Endometrial microvascular endothelial cells (primary cell): ENCODE measurements around the gene GTF3C1. TPM values are rescaled to one million over a fixed set of nuclear protein-coding genes. Genes with fewer than 3 reads are reported as not detected.
"Not testable (repeated sequence)": the region's sequence is repeated elsewhere in the genome, so short reads cannot be mapped to it uniquely, and the experiment has no call there.

Experiments
- in situ Hi-C: cut with HindIII; loops from 2 replicates; pipeline ENCODE4 v1.10.0; 2017; ENCODE audit warnings: low sequenced_read_pairs, low pct_unique_long_range_greater_than_20kb; ENCODE audit errors: inconsistent ontology term
- total RNA-seq: library from RNA; depleted of rRNA; stranded (reverse); fragments of >200 nt; gene quantifications from one replicate; pipeline ENCODE4 v1.2.3, GENCODE V29; 2015; ENCODE audit errors: inconsistent ontology term

The GTF3C1 gene
- total RNA-seq, 1 donor from 2014 or later, result 68.9 TPM

DNA sequence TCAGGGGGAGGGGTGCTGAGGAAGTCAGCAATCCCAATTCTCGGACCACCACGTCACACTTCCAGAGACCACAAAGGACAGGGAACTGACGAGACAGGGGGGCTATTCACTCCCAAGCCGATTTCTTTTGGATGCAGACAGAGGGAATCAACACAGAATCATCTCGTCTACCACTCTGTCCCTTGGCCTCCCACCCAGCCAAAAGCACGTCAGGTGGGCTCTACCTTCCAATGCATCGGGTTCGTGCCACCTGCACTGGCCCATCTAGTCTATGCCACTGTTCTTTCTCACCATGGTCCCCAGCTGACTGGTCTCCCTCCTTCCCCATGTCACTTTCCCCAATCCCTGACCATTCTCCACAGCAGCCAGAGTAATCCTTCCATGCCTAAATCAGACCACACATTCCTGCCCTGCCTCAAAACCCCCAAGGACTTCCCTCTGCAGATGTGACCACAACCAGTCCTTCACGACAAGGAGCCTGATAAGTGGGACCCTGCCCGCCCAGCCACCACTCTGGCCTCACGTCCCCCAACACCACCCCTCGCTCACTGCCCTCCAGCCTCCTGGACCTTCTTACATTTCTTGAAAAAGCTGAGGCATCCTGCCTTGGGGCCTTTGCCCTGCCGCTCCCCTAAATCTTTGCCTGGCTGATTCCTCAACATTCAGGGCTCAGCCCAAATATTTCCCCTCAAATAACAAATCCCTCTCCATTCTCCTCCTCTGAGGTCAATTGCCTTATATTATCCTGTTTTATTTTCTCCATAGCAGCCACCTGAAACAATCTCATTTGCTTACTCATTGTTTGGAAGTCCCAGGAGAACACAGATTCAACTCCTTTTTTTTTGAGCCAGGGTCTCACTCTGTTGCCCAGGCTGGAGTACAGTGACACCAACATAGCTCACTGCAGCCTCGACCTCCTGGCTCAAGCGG, 77.4 kb downstream of the GTF3C1 start:
- in situ Hi-C loops, result no loop called here

DNA sequence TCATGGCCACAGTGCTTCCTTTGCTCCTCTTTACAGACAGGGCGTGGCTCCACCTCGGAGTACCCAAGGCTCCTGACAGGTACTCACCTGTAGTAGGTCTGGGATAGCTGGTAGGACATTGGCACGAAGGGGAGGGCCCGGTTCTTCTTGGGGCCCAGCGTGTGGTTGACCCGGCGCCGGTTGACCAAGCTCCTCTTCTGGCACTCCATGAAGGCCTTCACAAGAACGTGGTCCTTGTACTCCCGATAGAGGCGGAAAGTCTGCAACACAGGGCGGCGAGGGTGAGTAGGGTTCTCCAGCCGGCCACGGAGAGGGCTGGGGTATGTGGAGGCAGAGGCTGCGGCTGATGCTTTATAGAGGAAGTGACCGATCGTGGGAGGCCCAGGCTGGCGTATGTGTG, 78.1 kb downstream of the GTF3C1 start:
- in situ Hi-C loops, result no loop called here

DNA sequence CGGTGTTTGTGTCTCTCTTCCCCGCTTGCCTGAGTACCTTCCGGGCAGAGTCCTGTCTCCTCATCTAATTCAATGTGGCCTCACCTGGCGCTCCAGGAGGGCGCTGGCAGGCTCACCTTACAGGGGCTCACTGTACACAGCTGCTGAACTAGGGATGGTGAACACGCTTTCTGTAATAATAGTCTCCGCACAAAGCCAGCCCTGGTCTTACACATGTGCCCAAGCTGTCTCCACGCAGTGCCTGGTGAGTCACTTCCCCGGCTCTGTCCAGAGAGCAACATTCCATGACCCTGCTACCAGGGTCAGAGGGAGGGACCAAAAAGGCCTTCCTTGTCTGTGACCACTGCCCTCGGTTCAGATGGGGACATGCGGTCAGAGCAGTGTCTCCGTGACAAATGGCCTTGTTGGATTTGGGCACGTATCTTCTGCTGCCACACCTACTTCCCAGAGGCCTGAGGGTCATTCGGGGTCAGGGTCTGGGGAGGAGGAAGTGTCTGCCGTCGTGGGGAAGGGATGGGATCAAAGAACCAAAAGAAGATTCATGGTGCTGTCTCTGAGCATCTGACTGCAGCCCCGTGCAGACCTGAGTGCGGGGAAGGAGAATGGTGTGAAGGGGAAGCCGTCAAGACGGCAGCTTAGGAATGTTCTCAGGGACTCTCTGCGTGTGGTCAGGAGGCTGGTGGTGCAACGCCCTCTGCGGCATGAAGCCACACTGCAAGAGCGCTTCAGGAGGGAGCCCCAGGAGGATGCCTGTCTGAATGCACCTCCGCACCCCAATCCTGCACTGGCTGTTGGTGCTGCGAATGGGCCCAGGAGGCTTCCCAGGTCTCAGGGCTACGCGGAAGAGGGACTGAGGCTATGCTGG, 78.9 kb downstream of the GTF3C1 start:
- in situ Hi-C loops, result no loop called here

DNA sequence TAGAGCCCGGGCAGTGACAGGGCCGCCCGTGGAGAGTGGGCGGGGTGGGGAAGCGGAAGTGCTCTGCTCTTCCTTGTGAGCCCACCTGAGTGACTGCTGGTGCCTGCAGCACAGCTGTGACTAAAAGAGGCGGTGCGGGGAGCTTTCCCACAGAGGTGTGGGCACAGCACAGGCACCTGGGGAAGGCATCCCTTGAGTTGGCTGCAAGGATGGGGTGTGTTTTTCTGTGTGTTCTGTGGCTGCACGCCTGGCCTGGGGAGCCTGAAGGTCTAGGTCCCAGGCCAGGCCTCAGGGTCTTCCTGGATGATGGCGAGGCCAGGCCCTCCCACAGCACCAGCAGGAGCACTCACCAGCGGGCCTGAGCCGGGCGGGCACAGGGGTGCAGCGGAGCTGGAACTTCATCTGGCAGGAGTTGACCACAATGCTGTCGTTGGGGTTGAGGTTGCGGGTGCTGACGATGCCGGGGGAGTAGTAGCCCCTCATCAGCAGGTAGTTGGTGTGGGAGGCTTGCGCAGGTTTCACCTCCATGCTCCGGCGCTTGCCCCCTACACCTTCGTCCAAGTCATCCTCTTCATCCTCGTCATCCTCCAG, 80.7 kb downstream of the GTF3C1 start:
- in situ Hi-C loops, result no loop called here

DNA sequence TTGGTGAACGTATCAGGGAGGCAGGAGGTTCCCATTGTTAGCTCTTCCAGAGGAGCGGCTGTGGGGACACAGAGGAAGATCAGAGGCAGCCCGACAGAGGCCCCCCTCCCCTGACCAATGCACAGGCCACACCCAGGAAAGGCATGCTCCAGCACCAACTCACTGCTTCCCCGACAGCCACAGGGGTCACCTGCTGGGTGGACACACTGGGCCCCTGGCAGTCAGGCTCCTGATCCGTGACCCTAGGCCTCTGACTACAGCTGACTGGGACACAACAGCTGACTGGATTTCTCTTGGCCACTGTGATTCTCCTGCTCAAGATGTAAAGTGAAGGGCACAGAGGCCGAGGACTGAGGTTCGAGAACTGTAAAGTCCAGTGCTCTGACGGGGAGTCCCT, 84.2 kb downstream of the GTF3C1 start:
- in situ Hi-C loops, result no loop called here

DNA sequence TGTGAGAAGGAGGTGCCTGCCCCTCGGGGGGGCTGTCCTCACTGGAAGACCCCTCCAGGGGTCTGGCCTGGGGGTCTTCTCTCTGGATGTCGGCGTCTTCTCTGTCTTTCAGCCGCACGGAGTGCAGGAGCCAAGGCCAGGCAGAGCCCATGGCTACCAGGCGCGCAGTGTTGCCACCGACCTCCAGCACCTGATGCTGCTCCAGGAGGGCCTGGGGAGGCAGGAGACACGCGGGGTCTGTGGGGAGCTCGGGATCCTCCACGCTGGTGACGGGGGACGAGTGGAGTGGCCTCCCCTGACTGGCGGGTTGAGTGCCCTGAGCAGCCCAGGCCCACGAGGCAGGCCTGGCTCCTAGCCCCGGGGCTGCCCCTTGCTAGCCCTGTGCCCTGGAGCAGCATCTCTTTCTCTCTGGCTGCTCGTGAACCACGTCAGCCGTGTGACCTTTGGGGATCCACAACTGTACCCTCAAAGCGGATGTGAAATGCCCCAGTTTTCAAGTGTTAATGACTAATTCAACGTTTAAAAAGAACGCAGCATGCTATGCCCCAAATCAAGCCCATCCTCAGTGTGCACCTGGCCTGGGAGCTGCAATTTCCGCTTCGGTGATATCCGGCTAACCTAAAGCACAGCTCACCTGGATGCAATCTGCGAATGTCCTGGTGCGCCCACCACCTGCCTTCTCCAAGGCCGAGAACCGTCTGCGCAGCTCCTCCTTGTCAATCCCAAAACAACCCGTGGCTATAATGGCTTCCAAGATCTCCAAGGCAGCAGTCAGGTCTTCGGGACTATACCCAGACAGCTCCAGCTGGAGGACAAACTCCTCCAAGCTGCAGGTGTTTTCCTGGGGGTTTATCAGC, 84.9 kb downstream of the GTF3C1 start:
- in situ Hi-C loops, result no loop called here

DNA sequence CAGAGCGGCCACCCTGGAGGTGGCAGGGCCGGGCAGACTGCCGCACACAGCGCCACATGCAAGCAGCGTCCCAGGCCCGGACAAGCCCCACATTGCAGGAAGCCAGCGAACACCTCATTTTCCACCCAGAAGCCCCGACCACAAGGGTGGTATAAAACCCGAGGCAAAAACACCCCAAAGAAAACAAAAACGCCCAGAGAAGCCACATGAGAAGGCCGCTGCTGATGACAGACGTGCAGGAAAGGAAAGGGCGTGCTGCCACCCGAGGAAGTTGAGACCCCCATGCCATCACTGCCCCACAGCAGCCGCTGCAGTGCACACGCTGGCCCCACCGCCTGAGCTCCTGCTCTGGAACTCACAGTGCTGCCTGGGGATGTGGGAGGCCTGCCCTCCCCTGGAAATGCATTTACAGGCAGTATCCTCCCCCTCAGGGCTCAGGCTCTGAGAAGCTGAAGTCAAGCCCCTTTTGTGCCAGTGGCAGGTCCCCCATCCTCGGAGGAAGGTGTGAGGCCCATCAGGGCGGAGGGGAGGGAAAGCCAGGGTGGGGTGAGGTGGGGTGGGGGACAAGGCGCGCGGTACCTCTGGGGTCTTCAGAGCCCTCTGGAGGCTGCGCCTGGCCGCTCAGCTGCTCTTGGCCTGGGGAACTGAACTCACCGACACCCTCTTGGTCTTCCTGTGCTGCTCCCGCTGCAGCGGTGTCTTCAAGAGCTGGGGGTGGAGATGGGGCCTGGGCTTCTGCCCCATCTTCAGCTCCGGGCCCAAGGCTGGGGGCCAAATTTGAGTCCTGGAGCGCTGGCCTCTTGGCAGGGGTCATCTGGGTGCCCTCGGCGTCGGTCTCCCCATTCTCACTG, 85.7 kb downstream of the GTF3C1 start:
- in situ Hi-C loops, result no loop called here

DNA sequence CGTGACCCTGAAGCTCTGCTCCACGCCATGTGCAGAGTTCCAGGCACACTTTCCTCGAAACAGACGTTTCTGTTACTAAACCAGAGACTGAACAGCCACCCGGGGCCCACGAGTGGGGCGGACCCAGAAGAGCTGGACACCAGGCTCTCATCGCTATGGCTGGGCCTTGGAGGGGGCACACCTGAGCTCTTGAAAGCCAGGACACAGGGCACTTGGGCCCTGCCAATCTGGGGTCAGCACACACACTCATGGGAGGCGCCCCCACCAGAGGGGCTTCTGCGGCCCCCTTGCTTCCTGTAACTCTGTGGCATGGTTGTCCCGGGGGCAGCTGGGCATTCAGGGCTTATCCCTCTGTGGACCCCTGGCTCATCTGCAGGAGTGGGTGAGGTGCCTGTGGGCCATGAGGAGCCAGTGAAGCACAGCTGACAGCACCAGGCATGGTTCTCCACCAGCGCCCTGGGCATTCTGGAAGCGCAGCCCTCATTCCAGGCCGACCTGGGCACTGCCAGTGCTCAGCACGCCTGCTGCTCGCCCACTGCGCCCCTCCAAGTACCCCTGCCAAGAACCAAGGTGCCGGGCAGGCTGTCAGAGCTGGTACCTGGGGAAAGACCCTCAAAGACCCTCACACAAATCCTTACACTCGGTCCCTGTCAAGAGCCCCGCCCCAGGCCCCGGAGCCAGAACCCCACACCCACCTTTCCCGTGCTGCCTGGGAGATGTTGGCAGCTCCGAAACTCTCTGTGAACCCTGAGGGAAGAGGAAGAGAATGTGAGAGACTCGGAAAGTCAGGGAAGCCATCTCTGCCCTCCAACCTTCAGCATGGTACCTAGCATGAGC, 86.6 kb downstream of the GTF3C1 start:
- in situ Hi-C loops, result no loop called here

DNA sequence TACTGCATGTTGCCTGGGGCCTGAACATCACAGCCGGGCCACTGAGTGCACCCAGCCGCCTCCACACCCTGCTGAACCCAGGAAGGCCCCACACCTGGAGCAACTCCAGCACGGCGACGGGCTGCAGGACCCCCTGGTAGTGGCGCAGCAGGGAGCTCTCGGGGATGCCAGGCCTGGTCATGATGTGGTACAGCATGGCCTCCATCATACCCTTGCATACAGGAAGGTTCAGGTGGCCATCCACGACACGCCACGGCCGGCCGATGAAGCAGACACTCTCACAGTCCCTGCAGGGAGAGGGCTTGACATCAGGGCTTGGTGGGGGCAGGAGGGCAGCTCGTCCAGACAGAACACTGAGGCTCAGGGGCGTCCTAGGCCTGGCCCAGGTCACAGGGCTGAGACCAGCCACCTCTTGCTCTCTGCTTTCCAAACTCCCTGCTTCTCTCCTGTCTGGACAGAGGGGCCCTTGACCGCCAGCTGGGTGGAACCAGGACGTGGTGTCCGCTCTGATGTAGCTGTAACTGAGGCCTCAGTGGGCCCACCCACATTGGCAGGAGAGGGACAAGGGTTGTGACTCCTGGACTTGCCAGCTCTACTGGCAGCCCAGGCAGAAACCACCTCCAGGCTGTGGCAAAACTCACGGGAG, 87.4 kb downstream of the GTF3C1 start:
- in situ Hi-C loops, result no loop called here

DNA sequence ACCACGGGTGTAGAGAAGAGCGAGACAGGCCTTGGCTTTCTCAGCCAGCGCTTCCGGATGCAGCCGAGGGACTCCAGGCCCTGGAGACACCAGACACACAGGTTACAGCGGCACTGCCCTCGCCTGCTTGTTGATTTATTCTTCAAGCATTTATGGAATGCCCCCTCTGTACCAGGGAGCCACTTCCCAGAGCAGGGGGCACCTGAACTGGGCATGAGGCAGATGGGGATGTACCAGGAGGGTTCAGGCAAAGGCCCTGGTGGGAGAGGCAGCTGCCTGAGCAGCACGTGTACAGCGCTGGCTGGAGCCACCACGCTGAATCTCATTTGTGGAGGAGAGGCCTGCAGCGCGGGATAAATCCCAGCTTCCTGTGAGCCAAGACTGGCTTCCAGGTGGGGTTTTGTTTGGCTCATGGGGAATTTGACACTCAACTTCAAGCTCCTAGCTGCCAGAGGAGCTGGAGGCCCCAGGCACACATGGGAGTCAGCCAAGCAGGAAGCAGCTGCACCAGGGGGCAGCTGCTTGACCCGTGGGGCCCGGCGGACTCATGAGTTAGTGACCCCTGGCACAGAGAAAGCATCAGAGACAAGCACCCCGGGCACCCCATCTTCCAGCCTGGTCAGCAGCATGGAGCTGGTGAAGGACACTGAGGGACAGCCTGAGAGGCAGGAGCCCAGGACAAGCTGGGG, 88.1 kb downstream of the GTF3C1 start:
- in situ Hi-C loops, result no loop called here

DNA sequence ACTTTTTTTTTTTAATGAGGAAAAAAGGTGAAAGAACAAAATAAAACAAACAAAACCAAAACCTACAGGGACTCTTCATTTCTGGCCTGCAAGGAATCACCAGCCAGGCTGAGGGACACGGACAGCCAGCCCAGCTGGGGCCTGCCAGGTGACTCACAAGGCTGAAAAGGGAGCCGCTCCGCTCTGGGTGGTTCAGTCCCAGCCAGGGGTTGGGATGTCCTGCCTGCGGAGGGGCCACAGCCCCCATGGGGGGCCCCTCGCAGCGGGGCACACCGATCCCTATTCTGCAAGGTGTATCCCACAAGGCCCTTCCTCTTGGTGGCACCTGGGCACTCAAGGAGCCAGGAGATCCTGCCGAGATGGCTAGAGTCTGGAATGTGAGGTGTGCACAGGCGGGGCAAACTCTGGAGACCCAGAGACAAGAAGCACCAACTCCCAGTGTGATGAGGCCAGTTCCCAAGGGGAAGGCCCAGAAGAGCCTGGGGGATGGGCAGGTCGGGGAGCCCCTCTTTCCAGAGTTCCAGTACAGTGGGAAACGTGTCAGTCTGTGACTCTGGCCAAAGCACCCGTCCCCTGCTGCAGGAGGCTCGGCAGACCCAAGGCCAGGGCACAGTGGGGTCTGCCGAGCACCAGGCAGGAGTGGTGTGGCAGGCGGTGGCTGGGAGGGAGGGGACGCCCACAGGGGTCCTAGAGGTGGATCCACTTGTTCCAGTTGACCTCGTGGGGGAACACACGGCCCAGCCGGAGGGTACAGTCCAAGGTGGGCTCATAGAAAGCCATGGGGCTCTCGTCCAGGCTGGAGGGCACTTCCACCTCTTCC, 88.8 kb downstream of the GTF3C1 start:
- in situ Hi-C loops, result no loop called here

DNA sequence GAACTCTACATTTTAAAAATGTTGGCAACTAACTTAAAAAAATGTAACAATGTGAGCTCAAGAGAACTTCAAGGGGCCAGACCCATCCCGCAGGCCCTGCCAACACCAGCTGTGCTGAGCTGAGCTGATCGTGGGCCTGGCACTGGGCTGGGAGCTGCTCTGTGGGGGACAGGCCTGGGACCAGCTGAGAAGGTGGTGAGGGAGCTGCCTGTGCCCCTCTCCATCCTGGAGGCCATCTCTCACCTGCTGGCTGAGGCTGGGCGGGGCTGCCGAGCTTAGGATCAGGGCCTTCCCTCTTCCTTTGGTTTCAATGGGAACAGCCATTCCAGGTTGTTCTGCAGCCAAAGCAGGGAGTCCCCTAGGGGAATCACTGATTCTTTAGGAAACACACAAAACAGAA, 89.5 kb downstream of the GTF3C1 start:
- in situ Hi-C loops, result no loop called here

DNA sequence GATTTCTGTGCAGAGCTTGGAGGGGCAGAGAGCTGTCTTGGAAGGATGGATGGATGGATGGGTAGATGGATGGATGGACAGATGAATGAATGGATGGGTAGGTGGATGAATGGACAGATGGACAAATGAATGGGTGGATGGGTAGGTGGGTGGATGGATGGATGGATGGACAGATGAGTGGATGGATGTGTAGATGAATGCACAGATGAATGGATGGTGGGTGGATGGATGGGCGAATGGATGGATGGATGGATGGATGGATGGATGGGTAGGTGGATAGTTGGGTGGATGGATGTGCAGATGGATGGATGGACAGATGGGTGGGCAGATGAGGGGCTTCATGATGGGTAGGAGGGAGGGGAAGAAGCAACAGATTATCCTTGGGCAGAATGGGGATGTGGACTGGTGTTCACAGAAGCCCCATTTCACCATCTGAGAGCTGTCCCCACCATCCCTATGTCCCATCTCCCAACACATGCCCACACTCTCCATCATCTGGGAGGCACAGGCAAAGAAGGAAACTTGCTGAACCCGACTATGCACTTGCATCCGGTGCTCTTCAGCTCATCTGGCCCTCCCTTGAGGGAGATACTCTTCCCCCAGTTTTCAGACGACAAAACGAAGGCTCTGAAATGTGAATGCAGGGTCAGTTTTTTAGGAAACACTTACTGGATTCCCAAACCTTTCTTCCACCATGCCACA, 90.6 kb downstream of the GTF3C1 start:
- in situ Hi-C loops, result no loop called here

DNA sequence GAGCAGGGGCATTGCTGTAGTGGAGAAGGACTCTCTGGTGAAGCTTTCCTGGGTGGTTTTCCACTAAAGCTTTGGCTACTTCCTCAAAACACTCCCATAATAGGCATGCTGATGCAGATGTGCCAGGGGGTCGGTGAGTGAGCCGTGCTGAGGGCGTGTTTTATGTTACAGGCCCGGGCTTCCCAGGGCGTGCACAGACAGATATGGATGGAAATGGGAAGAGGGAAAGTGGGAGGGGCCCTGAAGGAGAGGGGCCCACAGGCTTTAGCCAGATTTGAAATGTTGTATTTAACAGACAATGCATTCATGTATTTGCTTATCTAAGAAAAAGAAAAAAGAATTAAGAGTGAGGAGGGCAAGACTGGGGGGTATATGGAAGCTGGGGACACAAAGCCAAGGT, 91.5 kb downstream of the GTF3C1 start:
- in situ Hi-C loops, result no loop called here

DNA sequence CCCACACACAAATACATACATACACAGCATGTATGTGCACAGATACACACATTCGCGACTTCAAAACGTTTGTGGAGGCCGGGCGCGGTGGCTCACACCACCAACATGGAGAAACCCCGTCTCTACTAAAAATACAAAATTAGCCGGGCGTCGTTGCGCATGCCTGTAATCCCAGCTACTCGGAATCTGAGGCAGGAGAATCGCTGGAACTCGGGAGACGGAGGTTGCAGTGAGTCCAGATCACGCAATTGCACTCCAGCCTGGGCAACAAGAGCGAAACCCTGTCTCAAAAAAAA, 92.2 kb downstream of the GTF3C1 start:
- in situ Hi-C loops, result not testable (repeated sequence)
